Loucy (cell line): Measurements from ENCODE around the gene DEFB121.

Experiments
- CTCF ChIP-seq: fragments of 200-600 bp; sonication (generic); conservative IDR thresholded peaks from 2 replicates; pipeline ENCODE4 v1.5.1; 2014; ENCODE audit warnings: mild to moderate bottlenecking, antibody characterized with exemption, low read length
- EZH2phosphoT487 ChIP-seq: fragments of 200-600 bp; IDR thresholded peaks from 2 replicates; pipeline ENCODE4 v1.6.1; 2018; ENCODE audit warnings: antibody characterized with exemption, mild to moderate bottlenecking, moderate library complexity, borderline replicate concordance

GRCh38 chr20:31430568-31431115 is 24.6 kb upstream of the DEFB121 start:
- TF ChIP-seq CTCF (no peak), EZH2phosphoT487 (no peak)
